ENCODE data around the gene PHLDA1.
"Not testable (repeated sequence)": the region's sequence is repeated elsewhere in the genome, so short reads cannot be mapped to it uniquely, and the experiment has no call there.

PHLDA1 gene

GRCh38 chr12:75994069-75994740, 37.4 kb downstream of the PHLDA1 start:
- FAIRE-seq: no peak
- no peak for DNase-seq (ENCODE audit: insufficient read length)
- TF ChIP-seq TAF1 (IDR thresholded peaks at IDR 0.05; ENCODE audit: borderline replicate concordance, low read depth, low read length): no peak

GRCh38 chr12:75991753-75992152, 39.8 kb downstream of the PHLDA1 start:
- TF ChIP-seq POLR2A (IDR thresholded peaks at IDR 0.05; ENCODE audit: low read depth, low read length): no peak
- TF ChIP-seq TAF1 (IDR thresholded peaks at IDR 0.05; ENCODE audit: borderline replicate concordance, low read depth, low read length): no peak
- TF ChIP-seq POLR2AphosphoS5 (IDR thresholded peaks at IDR 0.05; ENCODE audit: low read depth, low read length): no peak
- no peak for DNase-seq (ENCODE audit: insufficient read length)

GRCh38 chr12:75990189-75990912, 41.2 kb downstream of the PHLDA1 start:
- no peak for TF ChIP-seq POLR2AphosphoS5 (IDR thresholded peaks at IDR 0.05; ENCODE audit: low read depth, low read length)
- TF ChIP-seq POLR2A (IDR thresholded peaks at IDR 0.05; ENCODE audit: low read depth, low read length): no peak
- no peak for TF ChIP-seq TAF1 (IDR thresholded peaks at IDR 0.05; ENCODE audit: borderline replicate concordance, low read depth, low read length)
- no peak for DNase-seq (ENCODE audit: insufficient read length)
- no peak for FAIRE-seq

More at GRCh38 chr12:75991753-75992152, 39.8 kb downstream of the PHLDA1 start:
- FAIRE-seq: no peak

- FAIRE-seq; DNase-seq (ENCODE audit: insufficient read length): not testable (repeated sequence)
Measured at GRCh38 chr12:75987709-75988108, 43.9 kb downstream of the PHLDA1 start.

GRCh38 chr12:75986001-75986746, 45.4 kb downstream of the PHLDA1 start:
- no peak for DNase-seq (ENCODE audit: insufficient read length)
- FAIRE-seq: no peak
- TF ChIP-seq POLR2AphosphoS5 (IDR thresholded peaks at IDR 0.05; ENCODE audit: low read depth, low read length): no peak
- no peak for TF ChIP-seq POLR2A (IDR thresholded peaks at IDR 0.05; ENCODE audit: low read depth, low read length)
- TF ChIP-seq TAF1 (IDR thresholded peaks at IDR 0.05; ENCODE audit: borderline replicate concordance, low read depth, low read length): no peak

GRCh38 chr12:75985566-75985965, 46.0 kb downstream of the PHLDA1 start:
- TF ChIP-seq POLR2AphosphoS5 (IDR thresholded peaks at IDR 0.05; ENCODE audit: low read depth, low read length) (no peak), TAF1 (IDR thresholded peaks at IDR 0.05; ENCODE audit: borderline replicate concordance, low read depth, low read length) (no peak), POLR2A (IDR thresholded peaks at IDR 0.05; ENCODE audit: low read depth, low read length) (no peak)
- DNase-seq (ENCODE audit: insufficient read length) (no peak), FAIRE-seq (no peak)

GRCh38 chr12:75984577-75985182, 46.9 kb downstream of the PHLDA1 start:
- no peak for FAIRE-seq
- DNase-seq (ENCODE audit: insufficient read length): no peak
- TF ChIP-seq POLR2AphosphoS5 (IDR thresholded peaks at IDR 0.05; ENCODE audit: low read depth, low read length) (no peak), TAF1 (IDR thresholded peaks at IDR 0.05; ENCODE audit: borderline replicate concordance, low read depth, low read length) (no peak)

- FAIRE-seq; DNase-seq (ENCODE audit: insufficient read length): not testable (repeated sequence)
Measured at GRCh38 chr12:75983851-75984250, 47.7 kb downstream of the PHLDA1 start.

- no peak for DNase-seq (ENCODE audit: insufficient read length)
- no peak for FAIRE-seq
- no peak for TF ChIP-seq TAF1 (IDR thresholded peaks at IDR 0.05; ENCODE audit: borderline replicate concordance, low read depth, low read length)
- no peak for TF ChIP-seq POLR2AphosphoS5 (IDR thresholded peaks at IDR 0.05; ENCODE audit: low read depth, low read length)
- no peak for TF ChIP-seq POLR2A (IDR thresholded peaks at IDR 0.05; ENCODE audit: low read depth, low read length)
Measured at GRCh38 chr12:75982979-75983660, 48.5 kb downstream of the PHLDA1 start.

GRCh38 chr12:75982169-75982564, 49.4 kb downstream of the PHLDA1 start:
- FAIRE-seq: no peak

More at GRCh38 chr12:75982169-75982564, 49.4 kb downstream of the PHLDA1 start:
- no peak for DNase-seq (ENCODE audit: insufficient read length)
- TF ChIP-seq TAF1 (IDR thresholded peaks at IDR 0.05; ENCODE audit: borderline replicate concordance, low read depth, low read length): no peak
- TF ChIP-seq POLR2AphosphoS5 (IDR thresholded peaks at IDR 0.05; ENCODE audit: low read depth, low read length): no peak
- TF ChIP-seq POLR2A (IDR thresholded peaks at IDR 0.05; ENCODE audit: low read depth, low read length): no peak

Data from GM12892 (cell line).